Astrocyte of the hippocampus (primary cell): ENCODE results near the gene DDX6.
"Not testable (repeated sequence)": the region's sequence is repeated elsewhere in the genome, so short reads cannot be mapped to it uniquely, and the experiment has no call there.

Experiments used
- DNase-seq: peaks from one replicate; pipeline ENCODE4 v3.0.0; 2011; ENCODE audit warnings: low read depth, low spot score

DDX6 gene

GRCh38 chr11:118742304-118742703 is 48.7 kb downstream of the DDX6 start:
- DNase-seq, result no peak

- DNase-seq, result no peak
These were observed 50.1 kb downstream of the DDX6 start for GRCh38 chr11:118740892-118741291.

GRCh38 chr11:118735203-118735602 is 55.8 kb downstream of the DDX6 start:
- DNase-seq, result no peak

GRCh38 chr11:118734031-118734430 is 56.9 kb downstream of the DDX6 start:
- DNase-seq, result no peak

GRCh38 chr11:118729753-118730152 is 61.2 kb downstream of the DDX6 start:
- not testable (repeated sequence) for DNase-seq

GRCh38 chr11:118728112-118728511 is 62.9 kb downstream of the DDX6 start:
- DNase-seq, result not testable (repeated sequence)

- not testable (repeated sequence) for DNase-seq
These were observed 63.3 kb downstream of the DDX6 start for GRCh38 chr11:118727721-118728066.

- not testable (repeated sequence) for DNase-seq
These were observed 63.8 kb downstream of the DDX6 start for GRCh38 chr11:118727001-118727720.

- not testable (repeated sequence) for DNase-seq
These were observed 69.4 kb downstream of the DDX6 start for GRCh38 chr11:118721478-118722015.

- DNase-seq, result not testable (repeated sequence)
These were observed 70.2 kb downstream of the DDX6 start for GRCh38 chr11:118720740-118721139.

- DNase-seq, result not testable (repeated sequence)
These were observed 70.9 kb downstream of the DDX6 start for GRCh38 chr11:118720078-118720477.

- not testable (repeated sequence) for DNase-seq
These were observed 72.4 kb downstream of the DDX6 start for GRCh38 chr11:118718562-118718961.

- not testable (repeated sequence) for DNase-seq
These were observed 73.2 kb downstream of the DDX6 start for GRCh38 chr11:118717733-118718132.

GRCh38 chr11:118717221-118717620 is 73.7 kb downstream of the DDX6 start:
- not testable (repeated sequence) for DNase-seq

GRCh38 chr11:118715837-118716260 is 75.1 kb downstream of the DDX6 start:
- DNase-seq, result peak; percentile 29

GRCh38 chr11:118715245-118715831 is 75.6 kb downstream of the DDX6 start:
- DNase-seq, result peak; percentile 36

GRCh38 chr11:118714816-118715215 is 76.1 kb downstream of the DDX6 start:
- no peak for DNase-seq

GRCh38 chr11:118714416-118714815 is 76.5 kb downstream of the DDX6 start:
- DNase-seq, result not testable (repeated sequence)

GRCh38 chr11:118708296-118708695 is 82.7 kb downstream of the DDX6 start:
- no peak for DNase-seq

- DNase-seq, result no peak
These were observed 84.5 kb downstream of the DDX6 start for GRCh38 chr11:118706546-118706825.

- DNase-seq, result peak; percentile 28
These were observed 85.0 kb downstream of the DDX6 start for GRCh38 chr11:118705791-118706545.

GRCh38 chr11:118705111-118705741 is 85.7 kb downstream of the DDX6 start:
- DNase-seq, result peak; percentile 57
